Transverse colon (tissue), 4 donors: ENCODE data around the gene OR10H5.

Experiments
- EP300 ChIP-seq: sonication (generic); formaldehyde crosslinking; IDR thresholded peaks from one replicate; pipeline ENCODE4 v1.6.1; 2017; ENCODE audit warnings: antibody characterized with exemption, low read depth
- POLR2A ChIP-seq: fragments of 450-650 bp; IDR thresholded peaks from one replicate; pipeline ENCODE4 v1.6.1; 2016; ENCODE audit warnings: antibody characterized with exemption, mild to moderate bottlenecking, moderate library complexity
- POLR2AphosphoS5 ChIP-seq, 3 donors: sonication (generic); formaldehyde crosslinking; IDR thresholded peaks; one replicate each; pipeline ENCODE4 v1.6.1; 2016; ENCODE audit warnings: antibody characterized with exemption in 3 of 3
- TF ChIP-seq, protein P1 (sequence below), 5 experiments: fragments of 200-600 bp in 3 of 5; fragments of 450-650 bp in 2 of 5; sonication (generic) in 3 of 5; IDR thresholded peaks; 1 replicate in 2 of 5; 2 replicates in 3 of 5; pipeline ENCODE4 v1.5.1; 2016 to 2017; ENCODE audit warnings: antibody characterized with exemption in 5 of 5, inconsistent platforms in 3 of 5, mild to moderate bottlenecking in 2 of 5, moderate library complexity in 1 of 5

DNA sequence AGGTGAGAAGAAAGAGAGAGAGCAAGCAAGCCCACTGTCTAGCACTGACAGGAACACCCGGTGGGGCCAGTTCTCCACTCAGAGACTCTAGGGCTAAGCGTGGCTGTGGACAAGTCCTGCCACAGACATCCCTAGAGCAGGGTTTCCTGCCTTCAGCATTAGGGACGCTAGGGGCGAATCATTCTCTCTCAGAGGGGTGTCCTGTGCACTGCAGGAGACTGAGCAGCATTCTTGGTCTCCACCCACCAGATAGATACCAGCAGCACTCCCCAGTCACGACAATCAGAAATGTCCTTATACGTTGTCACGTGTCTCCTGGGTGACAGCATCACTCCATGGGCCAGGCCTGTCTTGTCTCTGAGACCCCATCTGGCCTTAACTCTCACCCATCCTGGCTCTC, 26.5 kb downstream of the OR10H5 start:
- TF ChIP-seq, protein P1, sequence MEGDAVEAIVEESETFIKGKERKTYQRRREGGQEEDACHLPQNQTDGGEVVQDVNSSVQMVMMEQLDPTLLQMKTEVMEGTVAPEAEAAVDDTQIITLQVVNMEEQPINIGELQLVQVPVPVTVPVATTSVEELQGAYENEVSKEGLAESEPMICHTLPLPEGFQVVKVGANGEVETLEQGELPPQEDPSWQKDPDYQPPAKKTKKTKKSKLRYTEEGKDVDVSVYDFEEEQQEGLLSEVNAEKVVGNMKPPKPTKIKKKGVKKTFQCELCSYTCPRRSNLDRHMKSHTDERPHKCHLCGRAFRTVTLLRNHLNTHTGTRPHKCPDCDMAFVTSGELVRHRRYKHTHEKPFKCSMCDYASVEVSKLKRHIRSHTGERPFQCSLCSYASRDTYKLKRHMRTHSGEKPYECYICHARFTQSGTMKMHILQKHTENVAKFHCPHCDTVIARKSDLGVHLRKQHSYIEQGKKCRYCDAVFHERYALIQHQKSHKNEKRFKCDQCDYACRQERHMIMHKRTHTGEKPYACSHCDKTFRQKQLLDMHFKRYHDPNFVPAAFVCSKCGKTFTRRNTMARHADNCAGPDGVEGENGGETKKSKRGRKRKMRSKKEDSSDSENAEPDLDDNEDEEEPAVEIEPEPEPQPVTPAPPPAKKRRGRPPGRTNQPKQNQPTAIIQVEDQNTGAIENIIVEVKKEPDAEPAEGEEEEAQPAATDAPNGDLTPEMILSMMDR (IDR thresholded peaks at IDR 0.05) = no peak
- TF ChIP-seq POLR2A = no peak
- TF ChIP-seq POLR2AphosphoS5 (IDR thresholded peaks at IDR 0.05) = no peak
- no peak for TF ChIP-seq EP300
